ENCODE data around the gene PHETA1.

The PHETA1 gene

GRCh38 chr12:111330800-111331752 is 37.8 kb downstream of the PHETA1 start:
- H3K4me3 ChIP-seq (ENCODE audit: low read length), result no peak overlapping the region
- H3K4me1 ChIP-seq (ENCODE audit: control insufficient read depth, insufficient read depth, low read length), result no peaks in the 10 kb centered on the region
- peak; percentile 75 for DNase-seq (ENCODE audit: low read depth)
- peaks cover 31% of the 10 kb centered on the region for H3K27me3 ChIP-seq (replicated peaks; ENCODE audit: control insufficient read depth, insufficient read depth, low read length)
- H3K36me3 ChIP-seq (ENCODE audit: control insufficient read depth, insufficient read depth, low read length, severe bottlenecking), result no peaks in the 10 kb centered on the region
- H3K9ac ChIP-seq (ENCODE audit: low read length), result no peak overlapping the region
- no peaks in the 10 kb centered on the region for H3K9me3 ChIP-seq (ENCODE audit: control insufficient read depth, low read length)

DNA sequence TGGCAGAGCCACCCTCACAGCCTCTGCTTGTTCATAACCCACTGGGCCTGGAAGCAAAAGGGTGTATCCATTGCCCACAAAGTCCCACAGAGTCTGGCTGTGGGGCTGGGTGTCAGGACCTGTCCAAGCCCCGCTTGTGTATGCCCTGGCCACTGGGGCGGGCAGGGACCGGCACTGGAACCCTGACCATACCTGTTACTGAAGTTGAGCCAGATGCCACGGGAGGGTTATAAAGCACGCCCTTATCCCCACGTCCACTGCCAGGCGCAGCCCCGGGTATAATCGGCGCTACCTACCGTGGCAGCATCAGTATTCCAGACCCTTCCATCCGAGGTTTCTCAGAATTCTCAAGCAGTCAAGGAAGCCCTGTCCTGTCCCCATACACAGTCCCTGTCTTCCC is 40.8 kb downstream of the PHETA1 start:
- no peak for DNase-seq (ENCODE audit: low read depth)
- Histone ChIP-seq H3K27me3 (replicated peaks; ENCODE audit: control insufficient read depth, insufficient read depth, low read length) (peaks cover 20% of the 10 kb centered on the region), H3K4me3 (ENCODE audit: low read length) (no peak overlapping the region), H3K9ac (ENCODE audit: low read length) (no peak overlapping the region), H3K9me3 (ENCODE audit: control insufficient read depth, low read length) (no peaks in the 10 kb centered on the region), H3K36me3 (ENCODE audit: control insufficient read depth, insufficient read depth, low read length, severe bottlenecking) (no peaks in the 10 kb centered on the region), H3K4me1 (ENCODE audit: control insufficient read depth, insufficient read depth, low read length) (no peaks in the 10 kb centered on the region)

- DNase-seq (ENCODE audit: low read depth), result no peak
These were observed 41.4 kb downstream of the PHETA1 start for GRCh38 chr12:111327474-111327873.

GRCh38 chr12:111322336-111323250 is 46.3 kb downstream of the PHETA1 start:
- Histone ChIP-seq H3K4me3 (ENCODE audit: low read length) (no peak overlapping the region), H3K4me1 (ENCODE audit: control insufficient read depth, insufficient read depth, low read length) (no peaks in the 10 kb centered on the region), H3K27me3 (replicated peaks; ENCODE audit: control insufficient read depth, insufficient read depth, low read length) (peaks cover 7% of the 10 kb centered on the region), H3K9me3 (ENCODE audit: control insufficient read depth, low read length) (no peaks in the 10 kb centered on the region), H3K9ac (ENCODE audit: low read length) (no peak overlapping the region), H3K36me3 (ENCODE audit: control insufficient read depth, insufficient read depth, low read length, severe bottlenecking) (no peaks in the 10 kb centered on the region)
- no peak for DNase-seq (ENCODE audit: low read depth)

More at GRCh38 chr12:111327474-111327873, 41.4 kb downstream of the PHETA1 start:
- H3K9ac ChIP-seq (ENCODE audit: low read length), result no peak overlapping the region
- H3K9me3 ChIP-seq (ENCODE audit: control insufficient read depth, low read length), result no peaks in the 10 kb centered on the region
- H3K4me3 ChIP-seq (ENCODE audit: low read length), result no peak overlapping the region
- H3K36me3 ChIP-seq (ENCODE audit: control insufficient read depth, insufficient read depth, low read length, severe bottlenecking), result no peaks in the 10 kb centered on the region
- H3K27me3 ChIP-seq (replicated peaks; ENCODE audit: control insufficient read depth, insufficient read depth, low read length), result peaks cover 20% of the 10 kb centered on the region
- H3K4me1 ChIP-seq (ENCODE audit: control insufficient read depth, insufficient read depth, low read length), result no peaks in the 10 kb centered on the region

DNA sequence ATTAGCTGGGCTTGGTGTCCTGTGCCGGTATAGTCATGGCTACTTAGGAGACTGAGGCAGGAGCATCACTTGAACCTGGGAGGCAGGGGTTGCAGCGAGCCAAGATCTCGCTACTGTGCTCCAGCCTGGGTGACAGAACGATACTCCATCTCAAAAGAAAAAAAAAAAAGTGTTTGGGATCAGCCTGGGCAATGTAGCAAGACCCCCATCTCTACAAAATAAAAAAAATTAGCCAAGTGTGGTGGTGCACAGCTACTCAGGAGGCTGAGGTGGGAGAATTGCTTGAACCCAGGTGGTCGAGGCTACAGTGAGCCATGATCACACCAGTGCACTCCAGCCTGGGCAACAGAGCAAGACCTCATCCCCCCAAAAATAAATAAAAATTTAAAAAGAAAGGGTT is 47.6 kb downstream of the PHETA1 start:
- DNase-seq (ENCODE audit: low read depth), result no peak
- no peak overlapping the region for H3K9ac ChIP-seq (ENCODE audit: low read length)
- H3K36me3 ChIP-seq (ENCODE audit: control insufficient read depth, insufficient read depth, low read length, severe bottlenecking), result no peaks in the 10 kb centered on the region
- no peaks in the 10 kb centered on the region for H3K9me3 ChIP-seq (ENCODE audit: control insufficient read depth, low read length)
- peaks cover 14% of the 10 kb centered on the region for H3K27me3 ChIP-seq (replicated peaks; ENCODE audit: control insufficient read depth, insufficient read depth, low read length)
- H3K4me1 ChIP-seq (ENCODE audit: control insufficient read depth, insufficient read depth, low read length), result no peaks in the 10 kb centered on the region
- no peak overlapping the region for H3K4me3 ChIP-seq (ENCODE audit: low read length)

DNA sequence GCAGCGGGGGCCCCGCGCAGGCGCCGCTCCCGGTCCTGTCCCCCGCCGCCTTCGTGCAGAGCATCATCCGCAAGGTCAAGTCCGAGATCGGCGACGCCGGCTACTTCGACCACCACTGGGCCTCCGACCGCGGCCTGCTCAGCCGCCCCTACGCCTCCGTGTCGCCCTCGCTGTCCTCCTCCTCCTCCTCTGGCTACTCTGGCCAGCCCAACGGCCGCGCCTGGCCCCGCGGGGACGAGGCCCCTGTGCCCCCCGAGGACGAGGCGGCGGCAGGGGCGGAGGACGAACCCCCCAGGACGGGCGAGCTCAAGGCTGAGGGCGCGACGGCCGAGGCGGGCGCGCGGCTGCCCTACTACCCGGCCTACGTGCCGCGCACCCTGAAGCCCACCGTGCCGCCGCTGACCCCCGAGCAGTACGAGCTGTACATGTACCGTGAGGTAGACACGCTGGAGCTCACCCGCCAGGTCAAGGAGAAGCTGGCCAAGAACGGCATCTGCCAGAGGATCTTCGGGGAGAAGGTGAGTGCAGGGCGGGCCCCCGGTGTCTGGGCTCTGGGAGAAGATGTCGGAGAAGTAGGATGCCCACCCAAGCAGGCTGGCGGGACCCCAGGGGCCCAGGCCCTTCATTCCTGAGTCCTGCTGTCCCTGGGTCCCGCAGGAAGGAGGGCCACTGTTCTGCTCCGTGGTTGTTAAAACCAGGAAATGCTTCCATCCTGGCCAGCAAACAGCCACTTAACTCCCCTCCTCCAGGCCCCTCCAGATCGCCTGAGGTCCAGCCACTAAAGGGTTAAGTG is 48.4 kb downstream of the PHETA1 start:
- H3K9me3 ChIP-seq (ENCODE audit: control insufficient read depth, low read length), result no peaks in the 10 kb centered on the region
- no peak overlapping the region for H3K9ac ChIP-seq (ENCODE audit: low read length)
- H3K36me3 ChIP-seq (ENCODE audit: control insufficient read depth, insufficient read depth, low read length, severe bottlenecking), result no peaks in the 10 kb centered on the region
- no peaks in the 10 kb centered on the region for H3K4me1 ChIP-seq (ENCODE audit: control insufficient read depth, insufficient read depth, low read length)
- no peak for DNase-seq (ENCODE audit: low read depth)
- peaks cover 14% of the 10 kb centered on the region for H3K27me3 ChIP-seq (replicated peaks; ENCODE audit: control insufficient read depth, insufficient read depth, low read length)
- H3K4me3 ChIP-seq (ENCODE audit: low read length), result no peak overlapping the region

DNA sequence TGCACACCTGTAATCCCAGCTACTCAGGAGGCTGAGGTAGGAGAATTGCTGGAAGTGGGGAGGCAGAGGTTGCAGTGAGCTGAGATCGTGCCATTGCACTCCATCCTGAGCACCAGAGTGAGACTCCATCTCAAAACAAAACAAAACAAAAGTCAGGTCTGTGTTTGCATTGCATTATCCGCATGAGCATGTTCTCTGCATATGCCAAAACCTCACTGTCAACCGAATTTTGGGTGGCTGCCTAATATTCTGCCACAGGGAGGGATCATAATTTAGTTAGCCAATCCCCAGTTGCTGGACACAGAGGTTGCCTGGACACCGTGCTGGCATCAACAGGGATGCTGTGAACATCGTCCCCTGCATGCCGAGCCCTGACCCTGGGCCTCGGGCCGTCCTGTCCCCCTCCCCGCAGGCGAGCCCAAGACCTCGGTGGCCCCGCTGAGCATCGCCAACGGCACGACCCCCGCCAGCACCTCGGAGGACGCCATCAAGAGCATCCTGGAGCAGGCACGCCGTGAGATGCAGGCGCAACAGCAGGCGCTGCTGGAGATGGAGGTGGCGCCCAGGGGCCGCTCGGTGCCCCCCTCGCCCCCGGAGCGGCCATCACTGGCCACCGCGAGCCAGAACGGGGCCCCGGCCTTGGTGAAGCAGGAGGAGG is 49.2 kb downstream of the PHETA1 start:
- Histone ChIP-seq H3K4me3 (ENCODE audit: low read length) (no peak overlapping the region), H3K4me1 (ENCODE audit: control insufficient read depth, insufficient read depth, low read length) (no peaks in the 10 kb centered on the region), H3K27me3 (replicated peaks; ENCODE audit: control insufficient read depth, insufficient read depth, low read length) (peaks cover 14% of the 10 kb centered on the region), H3K36me3 (ENCODE audit: control insufficient read depth, insufficient read depth, low read length, severe bottlenecking) (no peaks in the 10 kb centered on the region), H3K9ac (ENCODE audit: low read length) (no peak overlapping the region), H3K9me3 (ENCODE audit: control insufficient read depth, low read length) (no peaks in the 10 kb centered on the region)
- DNase-seq (ENCODE audit: low read depth), result no peak

DNA sequence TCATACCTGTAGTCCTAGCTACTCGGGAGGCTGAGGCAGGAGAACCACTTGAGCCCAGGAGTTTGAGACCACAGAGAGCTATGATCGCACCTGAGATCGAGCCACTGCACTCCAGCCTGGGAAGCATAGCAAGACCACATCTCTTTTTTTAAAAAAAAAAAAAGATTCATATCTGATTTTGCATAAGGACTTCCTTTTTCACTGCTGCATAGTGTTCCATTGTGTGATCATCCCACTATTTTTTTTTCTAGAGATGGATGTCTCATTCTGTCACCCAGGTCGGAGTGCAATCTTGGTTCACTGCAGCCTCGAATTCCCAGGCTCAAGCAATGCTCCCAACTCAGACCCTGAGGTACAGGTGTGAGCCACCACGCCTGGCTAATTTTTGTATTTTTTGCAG is 50.4 kb downstream of the PHETA1 start:
- Histone ChIP-seq H3K27me3 (replicated peaks; ENCODE audit: control insufficient read depth, insufficient read depth, low read length) (peaks cover 14% of the 10 kb centered on the region), H3K4me1 (ENCODE audit: control insufficient read depth, insufficient read depth, low read length) (no peaks in the 10 kb centered on the region), H3K4me3 (ENCODE audit: low read length) (no peak overlapping the region), H3K36me3 (ENCODE audit: control insufficient read depth, insufficient read depth, low read length, severe bottlenecking) (no peaks in the 10 kb centered on the region), H3K9me3 (ENCODE audit: control insufficient read depth, low read length) (no peaks in the 10 kb centered on the region), H3K9ac (ENCODE audit: low read length) (no peak overlapping the region)
- no peak for DNase-seq (ENCODE audit: low read depth)

GRCh38 chr12:111316671-111317070 is 52.2 kb downstream of the PHETA1 start:
- no peak for DNase-seq (ENCODE audit: low read depth)
- H3K4me3 ChIP-seq (ENCODE audit: low read length), result no peak overlapping the region
- H3K36me3 ChIP-seq (ENCODE audit: control insufficient read depth, insufficient read depth, low read length, severe bottlenecking), result no peaks in the 10 kb centered on the region
- H3K9me3 ChIP-seq (ENCODE audit: control insufficient read depth, low read length), result no peaks in the 10 kb centered on the region
- H3K9ac ChIP-seq (ENCODE audit: low read length), result no peak overlapping the region
- H3K4me1 ChIP-seq (ENCODE audit: control insufficient read depth, insufficient read depth, low read length), result no peaks in the 10 kb centered on the region
- peaks cover 18% of the 10 kb centered on the region for H3K27me3 ChIP-seq (replicated peaks; ENCODE audit: control insufficient read depth, insufficient read depth, low read length)

DNA sequence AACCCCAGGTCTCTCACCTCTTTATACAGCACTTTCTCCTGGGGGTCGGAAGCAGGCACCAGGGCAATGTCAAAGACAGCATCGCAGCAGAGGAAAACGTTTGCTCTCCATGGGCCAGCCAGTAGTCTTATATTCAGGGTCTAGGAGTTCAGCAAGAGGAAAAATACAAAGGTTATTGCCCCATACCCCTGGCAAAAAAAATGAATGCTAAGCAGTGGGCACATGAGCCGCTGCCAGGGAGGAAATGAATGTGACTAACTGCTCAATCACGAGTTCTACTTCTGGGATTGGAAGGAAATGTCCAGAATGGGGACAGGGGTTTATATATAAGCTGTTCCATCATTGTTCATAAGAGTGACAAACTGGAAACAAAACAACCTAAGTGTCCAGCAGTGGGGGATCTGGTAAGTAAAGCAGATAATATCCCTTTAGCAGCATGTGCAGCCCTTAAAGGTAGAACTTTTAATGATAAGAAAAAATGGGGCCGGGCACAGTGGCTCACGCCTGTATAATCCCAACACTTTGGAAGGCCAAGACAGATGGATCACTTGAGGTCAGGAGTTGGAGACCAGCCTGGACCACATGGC is 53.8 kb downstream of the PHETA1 start:
- Histone ChIP-seq H3K9me3 (ENCODE audit: control insufficient read depth, low read length) (no peaks in the 10 kb centered on the region), H3K4me3 (ENCODE audit: low read length) (no peak overlapping the region), H3K9ac (ENCODE audit: low read length) (no peak overlapping the region), H3K27me3 (replicated peaks; ENCODE audit: control insufficient read depth, insufficient read depth, low read length) (peaks cover 18% of the 10 kb centered on the region), H3K4me1 (ENCODE audit: control insufficient read depth, insufficient read depth, low read length) (no peaks in the 10 kb centered on the region), H3K36me3 (ENCODE audit: control insufficient read depth, insufficient read depth, low read length, severe bottlenecking) (no peaks in the 10 kb centered on the region)
- no peak for DNase-seq (ENCODE audit: low read depth)
